ENCODE measurements around the gene SENP1. TPM values are rescaled to one million over a fixed set of nuclear protein-coding genes. Genes with fewer than 3 reads are reported as not detected.

SENP1 gene
- total RNA-seq, 1 experiment from 2014 or later, result 49.5 TPM

DNA sequence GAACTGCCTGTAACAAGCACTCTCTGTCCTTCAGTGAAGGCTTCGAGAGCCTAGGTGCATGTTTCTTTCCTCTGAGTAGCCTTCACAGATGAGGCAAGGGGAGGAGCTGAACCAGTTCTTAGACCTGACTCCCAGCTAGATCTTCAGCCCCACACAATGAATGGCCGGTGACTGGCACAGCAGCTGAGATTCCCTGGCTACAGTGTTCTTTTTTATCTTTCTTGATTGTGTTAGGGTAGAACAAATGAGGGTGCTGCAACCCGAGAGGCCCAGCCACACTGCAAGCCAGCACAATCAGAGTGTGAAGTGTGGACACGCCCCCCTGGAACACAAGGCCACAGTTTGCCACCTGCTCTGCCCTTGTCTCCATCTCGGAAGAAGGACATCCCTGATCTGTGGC is 82.5 kb downstream of the SENP1 start:
- Histone ChIP-seq H3K36me3 (no peaks in the 10 kb centered on the region), H3K4me1 (replicated peaks) (no peaks in the 10 kb centered on the region), H3K9me3 (replicated peaks) (peaks cover 11% of the 10 kb centered on the region; the same call in 1 of the 2 replicates), H3K27ac (no peak overlapping the region), H3K27me3 (replicated peaks) (peaks cover 98% of the 10 kb centered on the region), H3K4me3 (no peak overlapping the region)
- DNase-seq (ENCODE audit: low read depth in 1 of 2, low spot score in 2 of 2), result peak; percentile 72 to 92

DNA sequence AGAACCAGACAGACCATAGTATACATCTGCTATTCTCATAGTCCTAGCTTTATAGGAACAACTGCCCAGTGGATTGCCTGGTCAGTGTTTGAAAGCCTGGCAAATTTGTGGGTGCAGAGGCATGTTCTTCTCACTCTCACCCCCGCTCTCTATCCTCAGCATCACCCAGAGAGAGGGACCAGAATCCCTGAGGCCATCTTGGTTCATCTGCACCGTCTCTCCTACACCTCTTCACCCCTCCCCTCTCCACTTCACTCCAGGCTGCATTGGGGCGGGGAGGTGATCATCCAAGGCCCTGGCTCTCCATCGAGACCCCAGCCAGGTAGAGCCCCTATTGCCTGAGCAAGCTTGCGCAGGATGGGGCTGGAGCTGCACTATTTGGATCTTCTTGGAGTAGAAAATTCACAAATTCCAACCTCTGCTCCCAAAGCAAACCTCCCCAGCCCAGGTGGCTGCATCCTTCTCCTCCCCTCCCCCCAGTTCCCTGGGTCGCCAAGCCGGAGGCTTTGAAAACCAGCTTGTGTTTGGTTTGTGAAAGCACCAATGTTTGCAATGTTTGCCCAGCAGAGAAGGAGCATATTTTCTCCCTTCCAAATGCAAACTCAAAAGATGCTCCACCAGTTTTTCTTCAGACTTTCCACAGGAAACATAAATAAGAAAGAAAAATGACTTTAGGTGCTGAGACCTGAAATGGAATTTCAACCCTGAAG is 83.0 kb downstream of the SENP1 start:
- no peak overlapping the region for H3K4me3 ChIP-seq
- DNase-seq (ENCODE audit: low read depth in 1 of 2, low spot score in 2 of 2), result peak in 1 of 2 experiments; percentile 92
- peaks cover 11% of the 10 kb centered on the region; the same call in 1 of the 2 replicates for H3K9me3 ChIP-seq (replicated peaks)
- no peaks in the 10 kb centered on the region for H3K4me1 ChIP-seq (replicated peaks)
- no peaks in the 10 kb centered on the region for H3K36me3 ChIP-seq
- no peak overlapping the region for H3K27ac ChIP-seq
- H3K27me3 ChIP-seq (replicated peaks), result peaks cover 98% of the 10 kb centered on the region

DNA sequence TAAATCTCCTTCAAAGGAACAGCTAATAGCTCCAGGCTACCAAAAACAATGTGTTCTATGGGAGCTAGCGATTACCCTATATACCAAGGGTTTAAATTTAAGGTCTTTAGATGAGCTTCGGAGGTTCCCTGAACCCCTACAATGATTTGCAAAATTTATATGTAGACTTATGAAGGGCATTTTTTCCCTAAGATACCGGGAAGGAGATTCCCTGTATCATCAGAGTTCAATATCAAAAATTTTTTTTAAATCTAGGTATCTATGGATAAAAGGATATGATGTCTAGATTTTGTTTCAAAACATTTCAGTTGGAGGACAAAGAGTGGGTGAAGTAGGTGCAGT is 83.7 kb downstream of the SENP1 start:
- Histone ChIP-seq H3K27me3 (replicated peaks) (peaks cover 98% of the 10 kb centered on the region), H3K27ac (no peak overlapping the region), H3K4me3 (no peak overlapping the region), H3K4me1 (replicated peaks) (no peaks in the 10 kb centered on the region), H3K9me3 (replicated peaks) (peaks cover 11% of the 10 kb centered on the region; the same call in 1 of the 2 replicates), H3K36me3 (no peaks in the 10 kb centered on the region)
- no peak for DNase-seq (ENCODE audit: low read depth in 1 of 2, low spot score in 2 of 2)

DNA sequence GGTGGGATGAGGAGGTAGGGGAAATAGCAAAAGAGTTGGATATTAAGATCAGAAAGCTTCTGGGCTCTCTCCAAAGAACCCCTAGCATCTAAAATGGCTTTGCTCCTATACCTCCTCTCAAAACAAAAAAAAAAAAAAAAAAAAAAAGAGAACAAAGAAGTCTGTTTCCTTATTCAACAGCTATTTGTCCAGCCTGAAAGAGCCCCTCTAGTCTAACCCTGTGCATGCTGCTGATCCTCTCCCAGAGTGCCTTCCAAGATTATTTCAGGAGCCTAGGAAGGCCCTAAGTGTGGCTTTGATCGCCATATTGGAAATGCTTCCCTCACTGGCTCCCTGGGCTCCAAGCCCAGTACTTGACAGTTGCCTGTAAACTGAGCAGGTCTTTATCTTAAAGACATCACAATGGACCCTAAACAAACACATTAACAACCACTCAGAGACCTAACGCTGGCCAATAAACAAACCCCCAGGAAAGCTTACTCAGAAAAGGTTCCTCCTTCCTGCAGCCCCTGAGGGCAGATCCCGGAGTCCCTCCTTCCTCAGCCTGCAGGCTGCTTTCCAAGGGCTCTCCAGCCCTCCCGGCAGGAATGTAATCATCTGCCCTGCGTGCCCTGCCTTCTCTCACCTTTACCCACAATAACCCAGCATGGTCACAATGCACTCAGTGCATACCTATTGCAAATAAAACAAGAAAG is 84.2 kb downstream of the SENP1 start:
- Histone ChIP-seq H3K27ac (no peak overlapping the region), H3K36me3 (no peaks in the 10 kb centered on the region), H3K4me1 (replicated peaks) (no peaks in the 10 kb centered on the region), H3K27me3 (replicated peaks) (peaks cover 98% of the 10 kb centered on the region), H3K4me3 (no peak overlapping the region), H3K9me3 (replicated peaks) (peaks cover 9% of the 10 kb centered on the region; the same call in 1 of the 2 replicates)
- peak; percentile 86 to 92 for DNase-seq (ENCODE audit: low read depth in 1 of 2, low spot score in 2 of 2)

DNA sequence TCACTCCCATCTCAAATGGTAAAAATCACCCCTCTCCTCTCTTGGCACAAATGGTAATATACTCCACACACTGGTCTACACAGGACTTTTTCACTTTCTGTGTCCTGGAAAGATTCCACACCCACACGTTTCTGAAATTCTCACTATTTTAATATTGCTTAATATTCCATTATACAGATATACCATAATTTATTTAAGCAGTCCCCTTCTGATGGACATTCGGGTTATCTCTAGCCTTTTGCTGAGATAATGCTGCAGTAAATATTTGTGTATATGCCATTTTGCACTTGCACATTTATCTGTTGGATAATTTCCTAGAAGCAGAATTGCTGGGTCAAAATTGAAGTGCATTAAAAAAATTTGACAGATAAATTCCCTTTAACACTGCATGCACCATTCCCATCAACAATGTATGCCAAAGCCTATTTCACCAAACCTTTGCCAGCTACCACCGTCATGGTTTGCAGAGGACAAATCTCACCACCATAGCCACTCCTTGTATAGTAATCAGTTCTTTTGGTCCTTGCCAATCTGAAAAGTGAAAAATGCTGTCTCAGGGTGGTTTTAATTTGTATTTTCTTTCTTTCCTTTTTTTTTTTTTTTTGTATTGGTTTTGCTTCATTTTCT is 86.1 kb downstream of the SENP1 start:
- H3K27ac ChIP-seq, result no peak overlapping the region
- no peaks in the 10 kb centered on the region for H3K4me1 ChIP-seq (replicated peaks)
- H3K9me3 ChIP-seq (replicated peaks), result peaks cover 12% of the 10 kb centered on the region; the same call in 1 of the 2 replicates
- no peak overlapping the region for H3K4me3 ChIP-seq
- H3K36me3 ChIP-seq, result no peaks in the 10 kb centered on the region
- H3K27me3 ChIP-seq (replicated peaks), result peaks cover 98% of the 10 kb centered on the region
- peak; percentile 68 to 75 for DNase-seq (ENCODE audit: low read depth in 1 of 2, low spot score in 2 of 2)

DNA sequence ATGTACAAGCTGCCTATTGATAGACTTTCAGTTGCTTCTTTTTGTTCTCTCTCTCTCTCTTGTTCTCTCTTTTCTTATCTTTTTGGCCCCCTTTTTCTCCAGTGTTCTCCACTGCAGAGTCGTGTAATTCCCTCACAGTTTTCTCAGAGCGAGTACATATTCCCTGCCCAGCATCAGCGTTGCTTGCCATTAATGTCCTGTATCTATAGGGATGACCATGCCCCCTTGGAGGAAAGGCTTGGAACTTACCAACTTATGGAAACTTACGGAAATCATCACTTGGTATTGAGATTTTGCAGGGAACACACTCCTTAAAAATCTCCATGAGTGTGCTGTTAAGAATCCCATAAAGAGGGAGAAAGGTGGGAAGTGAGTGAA is 87.3 kb downstream of the SENP1 start:
- Histone ChIP-seq H3K27me3 (replicated peaks) (peaks cover 98% of the 10 kb centered on the region), H3K27ac (no peak overlapping the region)
- DNase-seq (ENCODE audit: low read depth in 1 of 2, low spot score in 2 of 2), result peak in 1 of 2 experiments; percentile 81

DNA sequence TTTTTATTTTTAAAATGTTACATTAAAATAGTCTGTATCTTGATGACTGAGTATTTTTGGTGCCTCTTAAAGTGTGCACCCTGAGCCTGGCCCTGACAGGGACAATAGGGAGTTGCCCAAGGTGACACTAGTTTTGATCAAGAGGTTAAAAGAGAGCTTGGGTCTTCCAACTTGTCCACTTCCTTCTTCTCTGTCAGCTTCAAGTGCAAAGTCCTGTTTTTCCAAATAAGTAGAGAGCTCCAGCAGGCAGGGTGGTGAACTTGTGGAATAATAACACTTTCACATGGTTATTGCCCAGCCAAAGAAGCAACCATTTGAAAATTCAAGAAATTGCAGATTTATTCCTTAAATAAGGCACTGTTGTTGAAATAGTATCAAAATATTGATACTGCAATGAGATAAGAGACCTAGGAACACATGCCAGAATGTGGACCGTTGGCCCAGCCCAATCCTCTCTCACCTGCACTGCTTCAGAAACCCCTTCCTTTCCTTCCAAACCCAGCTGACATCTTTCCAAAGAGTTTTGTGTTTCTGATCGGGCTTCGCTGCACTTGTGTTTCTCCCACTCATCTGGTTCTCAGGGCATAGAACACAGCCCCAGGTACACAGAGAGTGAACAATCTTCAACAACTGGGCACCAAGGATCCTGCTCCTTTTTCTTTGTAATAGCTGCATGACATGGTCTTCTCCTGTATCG is 87.8 kb downstream of the SENP1 start:
- Histone ChIP-seq H3K4me3 (no peak overlapping the region), H3K4me1 (replicated peaks) (no peaks in the 10 kb centered on the region), H3K36me3 (no peaks in the 10 kb centered on the region), H3K27ac (no peak overlapping the region), H3K27me3 (replicated peaks) (peaks cover 98% of the 10 kb centered on the region), H3K9me3 (replicated peaks) (peaks cover 16% of the 10 kb centered on the region)
- peak; percentile 71 to 84 for DNase-seq (ENCODE audit: low read depth in 1 of 2, low spot score in 2 of 2)

More for the DNA sequence above, 87.3 kb downstream of the SENP1 start:
- H3K36me3 ChIP-seq, result no peaks in the 10 kb centered on the region
- no peaks in the 10 kb centered on the region for H3K4me1 ChIP-seq (replicated peaks)
- H3K4me3 ChIP-seq, result no peak overlapping the region
- peaks cover 15% of the 10 kb centered on the region for H3K9me3 ChIP-seq (replicated peaks)

DNA sequence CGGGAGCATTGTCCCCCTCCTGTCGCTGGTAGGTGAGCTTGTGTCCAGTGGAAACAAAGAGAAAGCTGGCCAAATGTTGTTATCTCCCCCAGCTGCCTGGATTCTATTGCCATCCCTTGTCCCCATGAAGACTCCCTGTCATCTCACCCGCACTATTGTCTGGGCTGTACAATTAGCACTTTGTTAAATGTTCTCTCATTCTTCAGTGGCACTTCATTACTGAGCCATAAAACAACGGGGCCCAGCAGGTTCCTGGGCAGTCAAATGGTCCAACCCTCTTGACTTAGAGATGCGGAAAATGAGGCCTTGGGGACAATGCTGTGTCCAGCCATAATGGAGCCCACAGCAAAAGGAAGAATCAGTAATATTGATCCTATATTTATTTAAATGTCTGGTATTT is 88.4 kb downstream of the SENP1 start:
- H3K36me3 ChIP-seq, result no peaks in the 10 kb centered on the region
- H3K4me1 ChIP-seq (replicated peaks), result no peaks in the 10 kb centered on the region
- peaks cover 16% of the 10 kb centered on the region for H3K9me3 ChIP-seq (replicated peaks)
- no peak for DNase-seq (ENCODE audit: low read depth in 1 of 2, low spot score in 2 of 2)
- H3K27me3 ChIP-seq (replicated peaks), result peaks cover 98% of the 10 kb centered on the region
- no peak overlapping the region for H3K27ac ChIP-seq
- H3K4me3 ChIP-seq, result no peak overlapping the region

DNA sequence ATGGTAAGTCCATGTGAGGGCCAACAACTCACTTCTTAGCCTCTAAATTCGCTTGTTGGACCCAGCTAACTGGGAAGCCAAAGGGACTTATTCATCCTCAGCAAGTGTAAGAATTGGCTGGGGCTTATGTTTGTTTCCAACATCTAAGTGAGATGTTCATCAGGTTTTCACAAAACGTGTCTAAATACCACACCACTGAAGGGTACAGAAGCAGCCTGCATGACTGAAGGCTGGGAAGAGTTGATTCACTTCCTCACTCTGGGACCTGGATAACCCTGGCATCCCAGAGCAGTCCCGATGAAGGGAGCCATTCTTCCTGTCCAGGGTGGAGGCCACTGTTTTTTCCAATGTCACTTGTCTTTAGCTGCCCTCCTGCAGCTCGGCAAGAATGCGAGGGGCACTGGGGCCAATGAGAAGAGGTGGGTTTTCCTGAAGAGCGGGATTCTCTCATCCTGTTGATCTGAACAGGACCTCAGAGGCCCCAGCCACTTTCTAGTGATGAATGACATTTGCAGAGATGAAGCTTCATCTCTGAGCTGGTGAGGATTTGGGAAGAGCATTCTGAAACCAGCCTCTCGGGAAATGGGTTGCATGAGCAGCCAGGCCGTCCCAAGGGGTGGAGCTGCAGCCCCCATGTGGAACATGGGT is 89.4 kb downstream of the SENP1 start:
- H3K4me3 ChIP-seq, result no peak overlapping the region
- no peak overlapping the region for H3K27ac ChIP-seq
- no peaks in the 10 kb centered on the region for H3K36me3 ChIP-seq
- H3K4me1 ChIP-seq (replicated peaks), result no peaks in the 10 kb centered on the region
- DNase-seq (ENCODE audit: low read depth in 1 of 2, low spot score in 2 of 2), result peak; percentile 76 to 90
- H3K9me3 ChIP-seq (replicated peaks), result peaks cover 16% of the 10 kb centered on the region
- H3K27me3 ChIP-seq (replicated peaks), result peaks cover 98% of the 10 kb centered on the region

DNA sequence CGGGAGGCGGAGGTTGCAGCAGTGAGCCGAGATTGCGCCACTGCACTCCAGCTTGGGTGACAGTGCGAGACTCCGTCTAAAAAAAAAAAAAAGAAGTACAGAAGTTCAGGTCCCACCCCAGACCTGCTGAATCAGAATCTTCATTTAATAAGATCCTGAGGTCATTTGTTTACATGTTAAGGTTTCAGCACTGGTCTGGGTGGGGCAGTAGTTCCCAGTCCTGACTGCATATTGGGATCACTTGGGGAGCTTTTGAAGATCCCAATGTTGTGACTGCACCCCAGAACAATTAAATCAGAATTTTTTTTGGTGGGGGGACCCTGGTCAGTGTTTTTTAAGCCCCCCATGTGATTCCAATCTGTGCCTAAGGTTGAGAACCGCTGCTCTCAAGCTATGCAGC is 89.9 kb downstream of the SENP1 start:
- peak; percentile 75 to 85 for DNase-seq (ENCODE audit: low read depth in 1 of 2, low spot score in 2 of 2)
- Histone ChIP-seq H3K36me3 (no peaks in the 10 kb centered on the region), H3K27me3 (replicated peaks) (peaks cover 98% of the 10 kb centered on the region), H3K9me3 (replicated peaks) (peaks cover 14% of the 10 kb centered on the region), H3K27ac (no peak overlapping the region), H3K4me1 (replicated peaks) (no peaks in the 10 kb centered on the region), H3K4me3 (no peak overlapping the region)

DNA sequence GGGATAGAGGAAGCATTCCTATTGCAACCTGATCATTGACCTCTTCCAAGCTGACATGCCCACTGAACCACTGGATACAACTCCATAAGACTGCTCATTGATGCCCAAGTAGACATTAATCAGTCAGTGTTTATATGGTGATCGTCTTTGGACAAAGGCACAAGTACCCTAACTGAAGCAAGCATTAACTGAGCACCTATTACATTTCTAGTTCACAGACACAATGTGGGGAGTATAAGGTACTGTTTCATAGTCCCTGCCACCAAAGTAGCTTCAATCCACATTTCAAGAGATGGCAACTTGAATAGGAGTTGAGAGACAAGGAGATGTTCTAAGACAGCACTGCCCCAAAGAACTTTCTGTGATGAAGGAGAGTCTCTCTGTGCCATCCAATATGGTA is 90.8 kb downstream of the SENP1 start:
- no peak overlapping the region for H3K4me3 ChIP-seq
- no peaks in the 10 kb centered on the region for H3K4me1 ChIP-seq (replicated peaks)
- no peak overlapping the region for H3K27ac ChIP-seq
- peaks cover 13% of the 10 kb centered on the region for H3K9me3 ChIP-seq (replicated peaks)
- no peak for DNase-seq (ENCODE audit: low read depth in 1 of 2, low spot score in 2 of 2)
- H3K36me3 ChIP-seq, result no peaks in the 10 kb centered on the region
- H3K27me3 ChIP-seq (replicated peaks), result peaks cover 99% of the 10 kb centered on the region

DNA sequence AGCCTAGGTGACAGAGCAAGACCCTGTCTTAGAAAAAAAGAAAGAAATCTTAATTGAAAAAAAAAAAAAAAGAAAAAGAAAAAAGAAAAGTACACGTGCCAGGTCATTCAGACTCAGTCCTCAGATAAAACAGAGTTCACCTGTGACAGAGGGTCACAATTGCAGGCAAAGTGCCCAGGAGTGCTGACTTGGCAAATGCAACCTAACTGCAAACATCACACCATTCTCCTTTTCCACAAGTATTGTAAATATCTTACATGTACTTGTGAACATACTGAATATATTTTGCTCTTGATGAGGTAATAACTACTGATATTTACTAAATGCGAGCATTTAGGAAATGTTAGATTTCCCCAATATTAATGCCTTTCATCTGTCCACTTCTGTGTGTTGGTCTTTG is 92.6 kb downstream of the SENP1 start:
- DNase-seq (ENCODE audit: low read depth in 1 of 2, low spot score in 2 of 2), result peak; percentile 70 to 79
- H3K36me3 ChIP-seq, result no peaks in the 10 kb centered on the region
- peaks cover 100% of the 10 kb centered on the region for H3K27me3 ChIP-seq (replicated peaks)
- peaks cover 15% of the 10 kb centered on the region for H3K9me3 ChIP-seq (replicated peaks)
- H3K4me1 ChIP-seq (replicated peaks), result no peaks in the 10 kb centered on the region
- H3K27ac ChIP-seq, result no peak overlapping the region
- no peak overlapping the region for H3K4me3 ChIP-seq

DNA sequence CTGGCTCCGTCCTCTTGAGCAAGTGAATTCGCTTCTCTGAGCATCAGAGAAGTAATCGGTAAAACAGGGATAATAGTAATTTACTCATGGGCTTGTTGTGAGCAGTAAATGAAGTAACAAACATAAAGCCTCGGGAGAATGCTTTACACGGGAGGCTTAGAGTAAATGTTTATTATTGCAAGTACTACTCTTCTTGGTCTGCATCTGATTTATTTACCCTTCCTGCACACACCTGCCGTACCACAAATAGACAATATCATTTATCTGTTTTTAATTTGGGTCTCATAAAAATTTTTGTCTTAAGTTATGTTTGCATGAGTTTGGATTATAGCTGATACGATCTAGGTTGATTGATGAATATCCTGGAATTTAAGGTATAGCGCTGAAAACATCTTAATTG is 93.8 kb downstream of the SENP1 start:
- peaks cover 15% of the 10 kb centered on the region for H3K9me3 ChIP-seq (replicated peaks)
- no peak overlapping the region for H3K4me3 ChIP-seq
- no peaks in the 10 kb centered on the region for H3K36me3 ChIP-seq
- no peak overlapping the region for H3K27ac ChIP-seq
- peak in 1 of 2 experiments; percentile 68 for DNase-seq (ENCODE audit: low read depth in 1 of 2, low spot score in 2 of 2)
- peaks cover 100% of the 10 kb centered on the region for H3K27me3 ChIP-seq (replicated peaks)
- no peaks in the 10 kb centered on the region for H3K4me1 ChIP-seq (replicated peaks)

Measured in SJSA1 (cell line).